Body of pancreas (tissue), 4 donors: ENCODE results near the gene MYO10. TPM values are rescaled to one million over a fixed set of nuclear protein-coding genes. Genes with fewer than 3 reads are reported as not detected.

Experiments used
- ATAC-seq: fragments of 150-250 bp; one replicate; pipeline ENCODE4 v1.9.1; 2016
- DNase-seq, 4 donors: peaks; one replicate each; pipeline ENCODE4 v3.0.0-alpha.2; 2019
- H3K27ac ChIP-seq, 4 donors: fragments of 200-600 bp; sonication (generic); 1 replicate in 3 of 4; 2 replicates in 1 of 4; pipeline versions ENCODE4 v1.5.1 to v1.6.1; 2016 to 2019; ENCODE audit warnings: mild to moderate bottlenecking in 1 of 4, mixed read lengths in 1 of 4, moderate library complexity in 1 of 4
- H3K27me3 ChIP-seq, 2 donors: fragments of 200-600 bp; sonication (generic); one replicate each; pipeline ENCODE4 v1.6.0; 2016; ENCODE audit warnings: mild to moderate bottlenecking in 1 of 2
- H3K36me3 ChIP-seq, 2 donors: fragments of 200-600 bp; sonication (generic); replicated peaks in 1 of 2; 2 replicates each; pipeline ENCODE4 v1.5.1; 2016; ENCODE audit warnings: low read depth in 2 of 2; ENCODE audit not compliant: insufficient read depth in 1 of 2
- H3K4me1 ChIP-seq: fragments of 200-600 bp; sonication (generic); one replicate; pipeline ENCODE4 v1.6.0; 2016
- H3K4me3 ChIP-seq, 2 donors: fragments of 200-600 bp; sonication (generic); 1 replicate in 1 of 2; 2 replicates in 1 of 2; pipeline ENCODE4 v1.5.1; 2016 to 2019
- H3K9me3 ChIP-seq, 3 donors: fragments of 200-600 bp; sonication (generic); 1 replicate in 2 of 3; 2 replicates in 1 of 3; pipeline ENCODE4 v1.5.1; 2016
- CTCF ChIP-seq, 7 experiments: fragments of 450-650 bp in 4 of 7; fragments of 200-600 bp in 3 of 7; sonication (generic) in 3 of 7; IDR thresholded peaks; one replicate each; pipeline ENCODE4 v1.5.1; 2016 to 2019; ENCODE audit warnings: antibody characterized with exemption in 7 of 7
- POLR2A ChIP-seq, 3 donors: fragments of 450-650 bp; IDR thresholded peaks; one replicate each; pipeline ENCODE4 v1.6.1; 2016; ENCODE audit warnings: antibody characterized with exemption in 3 of 3, mild to moderate bottlenecking in 2 of 3
- WGBS, 2 donors: methylation state at CpG; one replicate each; pipeline ENCODE4 v1.1.5; 2017; 5-methylcytosine and 5-hydroxymethylcytosine counted together
- intact Hi-C: fragments of 100-400 bp; cut with DNase I; formaldehyde crosslinking; loops from one replicate; pipeline ENCODE4 v1.15.1; 2023
- total RNA-seq, 2 donors: library from RNA; depleted of rRNA; stranded (reverse); fragments of >200 nt; gene quantifications; one replicate each; pipeline ENCODE4 v1.1.0, GENCODE V29; 2016

MYO10 gene
- total RNA-seq, 2 donors from 2014 or later = 35.8 to 162 TPM

GRCh38 chr5:16913187-16914107, 22.6 kb downstream of the MYO10 start:
- Histone ChIP-seq H3K36me3 (no peaks in the 10 kb centered on the region), H3K27ac (peak overlapping the region; percentile 62 to 71 (median 68)), H3K9me3 (no peaks in the 10 kb centered on the region), H3K27me3 (no peaks in the 10 kb centered on the region), H3K4me3 (no peak overlapping the region), H3K4me1 (peaks cover 51% of the 10 kb centered on the region)
- peak in 1 of 3 donors; percentile 14 for TF ChIP-seq POLR2A (IDR thresholded peaks at IDR 0.05)
- TF ChIP-seq CTCF (IDR thresholded peaks at IDR 0.05) = no peak
- DNase-seq = peak; percentile 37 to 76 (median 58)
- intact Hi-C loops = no loop called here
- WGBS, 2 donors = 22 to 25% methylated on average over 7 of the region's 7 CpGs
- peak; percentile 76 for ATAC-seq

GRCh38 chr5:16912080-16912479, 24.0 kb downstream of the MYO10 start:
- H3K27me3 ChIP-seq = no peaks in the 10 kb centered on the region
- intact Hi-C loops = no loop called here
- ATAC-seq (no peak), DNase-seq (no peak)
- H3K36me3 ChIP-seq = no peaks in the 10 kb centered on the region
- WGBS, 2 donors = 81 to 82% methylated on average over 6 of the region's 6 CpGs
- H3K27ac ChIP-seq = peak overlapping the region in 1 of 4 donors; percentile 9
- no peaks in the 10 kb centered on the region for H3K9me3 ChIP-seq
- TF ChIP-seq POLR2A (IDR thresholded peaks at IDR 0.05) (no peak), CTCF (IDR thresholded peaks at IDR 0.05) (no peak)
- peaks cover 51% of the 10 kb centered on the region for H3K4me1 ChIP-seq
- H3K4me3 ChIP-seq = no peak overlapping the region

- no peaks in the 10 kb centered on the region for H3K27me3 ChIP-seq
- no peak for ATAC-seq
- H3K36me3 ChIP-seq = no peaks in the 10 kb centered on the region
- WGBS, 2 donors = 76 to 78% methylated on average over 7 of the region's 7 CpGs
- no peak for DNase-seq
- H3K9me3 ChIP-seq = no peaks in the 10 kb centered on the region
- no peak for TF ChIP-seq CTCF (IDR thresholded peaks at IDR 0.05)
- TF ChIP-seq POLR2A (IDR thresholded peaks at IDR 0.05) = no peak
- no peak overlapping the region for H3K27ac ChIP-seq
- peaks cover 59% of the 10 kb centered on the region for H3K4me1 ChIP-seq
- intact Hi-C loops = no loop called here
- no peak overlapping the region for H3K4me3 ChIP-seq
Observed at GRCh38 chr5:16909464-16909863, 26.6 kb downstream of the MYO10 start.

GRCh38 chr5:16907270-16907669, 28.8 kb downstream of the MYO10 start:
- H3K4me3 ChIP-seq = no peak overlapping the region
- ATAC-seq (no peak), DNase-seq (no peak)
- H3K9me3 ChIP-seq = no peaks in the 10 kb centered on the region
- H3K4me1 ChIP-seq = peaks cover 59% of the 10 kb centered on the region
- intact Hi-C loops = no loop called here
- TF ChIP-seq CTCF (IDR thresholded peaks at IDR 0.05) (no peak), POLR2A (IDR thresholded peaks at IDR 0.05) (no peak)
- no peaks in the 10 kb centered on the region for H3K36me3 ChIP-seq
- no peak overlapping the region for H3K27ac ChIP-seq
- H3K27me3 ChIP-seq = no peaks in the 10 kb centered on the region
- 73 to 81% methylated on average over 4 of the region's 4 CpGs for WGBS, 2 donors
